ENCODE results near the gene PADI2.
"Not testable (repeated sequence)": the region's sequence is repeated elsewhere in the genome, so short reads cannot be mapped to it uniquely, and the experiment has no call there.

The PADI2 gene

DNA sequence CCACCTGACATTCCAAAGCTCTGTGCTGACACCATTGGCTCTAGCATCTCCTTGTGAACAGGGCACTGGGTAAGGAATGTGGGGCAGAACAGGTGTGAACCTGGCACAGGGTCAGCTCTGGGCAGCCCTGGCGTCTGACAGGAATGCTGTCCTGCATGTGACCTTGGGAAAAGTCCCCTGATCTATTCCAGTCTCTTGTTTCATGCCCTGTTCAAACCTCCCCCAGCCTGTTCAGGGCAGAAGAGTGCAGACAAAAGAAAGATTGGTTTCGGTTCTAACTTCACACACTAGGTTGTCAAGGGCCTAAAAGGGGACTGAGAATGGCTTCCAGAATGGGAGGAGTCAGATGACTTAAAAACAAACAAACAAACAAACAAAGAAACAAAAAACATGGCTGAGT is 37.8 kb downstream of the PADI2 start:
- DNase-seq (ENCODE audit: low spot score), result no peak

DNA sequence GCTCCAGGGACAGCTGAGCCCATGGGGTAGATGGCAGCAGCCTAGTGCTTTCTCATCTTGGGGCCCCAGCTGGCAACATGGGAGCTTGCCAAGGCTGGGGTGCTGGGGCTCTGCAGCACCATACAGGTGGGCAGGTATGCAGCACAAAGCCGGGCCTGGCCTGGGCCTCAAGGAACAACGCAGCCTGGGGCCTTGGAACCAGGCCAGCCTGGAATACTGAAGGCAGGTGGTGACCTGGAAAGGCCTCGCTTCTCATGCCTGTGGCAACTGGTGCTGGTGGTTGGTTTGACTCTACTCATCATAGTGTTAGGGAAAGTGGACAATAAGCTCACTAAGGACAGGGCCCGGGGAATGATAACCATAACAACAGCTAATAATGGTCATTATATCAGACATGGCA is 38.4 kb downstream of the PADI2 start:
- no peak for DNase-seq (ENCODE audit: low spot score)

DNA sequence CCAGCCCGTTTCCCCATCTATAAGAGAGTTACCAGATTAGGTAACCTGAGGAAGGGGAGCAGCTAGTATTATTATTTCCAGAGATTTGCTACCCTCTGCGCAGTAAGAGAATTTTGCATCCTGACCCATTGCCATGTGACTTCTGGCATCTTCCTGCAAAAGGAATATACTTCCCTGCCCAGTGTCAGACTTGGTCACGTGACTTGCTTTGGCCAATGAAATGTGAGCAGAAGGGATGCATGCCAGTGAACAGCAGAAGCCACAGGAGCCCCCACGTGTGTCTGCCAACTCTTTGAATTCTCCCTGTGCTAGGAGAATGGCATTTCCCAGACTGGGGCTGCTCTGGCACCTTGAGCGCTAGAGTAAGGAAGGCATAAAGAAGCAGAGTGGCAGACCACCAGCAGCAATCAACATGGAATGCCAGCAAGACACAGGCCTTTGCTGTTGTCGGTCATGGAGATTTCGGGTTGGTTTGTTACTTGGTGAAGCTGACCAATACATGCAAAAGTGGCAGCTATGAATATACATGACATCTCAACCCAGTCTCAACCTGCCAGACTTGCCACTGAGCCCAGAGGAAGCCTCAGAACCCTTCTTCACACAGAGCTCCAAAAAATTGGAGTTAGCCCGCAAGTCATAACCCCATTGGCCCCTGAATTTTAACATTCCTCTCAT is 39.0 kb downstream of the PADI2 start:
- DNase-seq (ENCODE audit: low spot score), result no peak

DNA sequence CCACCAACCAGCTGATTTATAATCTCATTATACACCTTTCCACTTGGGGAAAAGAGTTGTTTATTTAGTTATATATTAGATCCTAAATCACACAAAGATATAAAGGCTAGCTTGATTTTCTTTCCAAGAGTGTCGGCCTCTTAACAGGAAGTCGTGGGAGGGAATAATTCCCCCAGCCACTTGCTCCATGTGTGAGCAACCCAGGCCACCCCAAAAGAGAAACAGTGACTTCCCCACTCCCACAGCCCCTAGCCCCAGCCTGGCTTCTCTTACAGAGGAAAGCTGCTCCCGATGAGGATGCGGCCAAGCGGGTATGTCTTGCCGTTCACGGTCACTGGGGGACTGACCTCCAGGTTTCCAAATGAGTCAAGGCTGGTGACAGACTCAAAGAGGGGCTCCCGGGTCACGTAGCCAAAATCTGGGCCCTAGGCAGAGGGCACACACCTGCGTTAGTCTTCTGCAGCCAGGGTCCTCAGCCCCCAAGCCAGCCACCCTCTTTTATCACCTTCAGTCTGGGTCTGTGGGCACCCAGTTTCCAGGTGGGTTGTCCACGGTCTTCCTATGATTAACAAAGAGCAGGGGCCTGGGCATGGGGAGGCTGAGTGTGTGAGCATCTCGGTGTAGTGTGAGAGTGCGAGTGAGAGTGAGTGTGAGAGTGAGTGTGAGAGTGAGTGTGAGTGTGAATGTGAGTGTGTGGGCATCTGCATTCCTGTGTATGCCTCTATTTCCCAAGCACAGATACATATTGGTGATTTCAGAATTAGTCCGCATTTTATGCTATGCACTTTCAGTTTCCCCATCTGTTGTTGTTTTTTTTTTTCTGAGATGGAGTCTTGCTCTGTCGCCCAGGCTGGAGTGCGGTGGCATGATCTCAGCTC is 40.0 kb downstream of the PADI2 start:
- no peak for DNase-seq (ENCODE audit: low spot score)

DNA sequence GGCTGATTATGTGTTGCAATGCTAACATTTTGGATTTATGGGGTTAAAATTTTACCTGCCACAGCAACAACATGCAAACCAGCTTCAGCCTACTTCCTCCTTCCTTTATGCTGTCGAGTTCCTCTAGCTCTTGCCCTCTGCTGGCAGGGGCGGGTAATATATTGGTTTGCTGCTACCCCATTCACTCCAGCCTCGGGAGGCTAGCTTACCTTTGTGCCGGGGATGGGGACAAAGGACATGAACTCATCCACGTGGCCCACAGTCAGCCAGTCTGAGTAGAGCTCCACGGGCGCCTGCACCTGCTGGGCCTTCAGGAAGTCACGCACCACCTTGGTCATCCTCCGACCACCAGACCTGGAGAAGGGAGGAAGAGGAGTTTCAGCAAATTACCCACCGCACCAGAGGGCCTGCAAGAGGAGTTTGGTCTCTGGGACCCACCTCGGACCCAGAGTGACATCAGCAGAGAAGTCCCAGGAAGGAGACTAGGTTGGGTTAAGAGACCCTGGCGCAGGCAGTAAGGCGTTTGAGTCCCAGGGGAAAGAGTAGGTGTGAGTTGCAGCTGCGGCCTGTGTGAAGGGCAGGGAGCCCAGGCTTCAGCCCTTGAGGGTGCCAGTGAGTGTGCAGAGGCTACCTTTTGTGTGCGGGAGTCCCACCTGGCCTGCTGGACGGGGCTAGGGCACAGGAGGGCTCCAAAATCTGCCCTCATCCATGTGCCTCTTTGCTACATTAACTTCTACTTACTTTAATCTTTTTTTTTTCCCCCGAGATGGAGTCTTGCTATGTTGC is 43.6 kb downstream of the PADI2 start:
- no peak for DNase-seq (ENCODE audit: low spot score)

DNA sequence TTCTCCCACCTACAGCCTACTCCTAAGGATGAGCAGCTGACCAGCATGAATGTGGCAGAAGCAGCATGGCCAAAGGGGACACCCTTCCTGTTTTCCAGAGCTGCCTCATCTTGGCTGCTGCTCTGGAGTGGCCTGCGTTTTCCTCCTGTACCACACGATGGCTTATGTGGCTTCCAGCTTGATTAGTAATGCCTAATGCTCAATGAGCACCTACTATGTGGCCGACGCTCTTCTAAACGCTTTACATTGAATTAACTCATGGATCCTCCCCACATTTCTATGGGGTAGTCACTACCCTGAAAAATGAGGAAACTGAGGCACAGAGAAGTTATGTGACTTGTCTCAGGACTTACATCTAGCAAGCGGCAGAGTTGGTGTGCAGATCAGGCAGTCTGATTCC is 47.5 kb downstream of the PADI2 start:
- DNase-seq (ENCODE audit: low spot score), result no peak

DNA sequence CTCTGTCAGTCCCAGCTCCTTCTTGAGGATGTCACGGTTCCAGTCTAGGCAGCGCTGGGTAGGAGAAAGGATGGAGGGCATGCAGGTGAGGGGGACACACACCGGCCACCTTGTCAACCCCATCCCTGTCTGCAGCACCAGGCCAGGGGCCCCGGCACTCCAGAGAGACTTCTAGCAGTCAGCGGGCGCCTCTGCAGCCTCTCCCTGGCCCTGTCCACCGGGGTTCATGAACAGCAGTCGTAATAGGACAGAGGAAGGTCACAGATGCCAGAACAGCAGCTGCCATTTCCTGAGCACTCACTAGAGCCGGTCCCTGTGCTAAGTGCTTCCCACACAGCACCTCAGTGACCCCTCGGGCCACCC is 49.1 kb downstream of the PADI2 start:
- no peak for DNase-seq (ENCODE audit: low spot score)

DNA sequence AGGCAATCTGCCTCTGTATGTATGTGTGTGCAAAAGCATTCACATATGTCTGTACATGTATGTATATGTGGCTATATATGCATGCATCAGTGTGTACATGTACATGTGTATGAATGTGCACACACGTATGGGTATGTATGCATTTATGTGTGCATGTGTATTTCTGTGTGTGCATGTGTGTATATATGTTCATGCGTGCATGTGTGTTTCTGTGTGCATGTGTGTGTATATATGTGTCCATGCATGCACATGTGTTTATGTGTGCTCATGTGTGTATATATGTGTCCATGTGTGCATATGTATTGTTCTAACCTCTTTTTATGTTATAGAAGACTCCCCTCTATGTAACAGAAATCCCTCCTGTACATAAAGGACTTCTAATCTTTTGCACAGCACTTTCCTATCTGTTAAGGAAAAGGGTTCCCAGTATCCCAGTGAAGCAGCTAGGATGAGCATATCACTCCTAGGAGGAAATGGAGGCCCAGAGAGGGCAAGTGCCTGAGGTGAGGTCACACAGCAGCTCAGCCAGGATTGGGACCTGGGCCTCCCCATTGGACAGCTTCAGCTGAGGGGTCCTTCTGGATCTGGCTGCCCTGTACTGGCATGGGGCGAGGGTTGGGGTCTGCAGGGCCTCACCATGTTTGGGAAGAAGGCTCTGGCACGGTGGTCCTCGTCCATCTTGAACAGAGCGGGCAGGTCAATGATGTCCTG is 49.6 kb downstream of the PADI2 start:
- no peak for DNase-seq (ENCODE audit: low spot score)

DNA sequence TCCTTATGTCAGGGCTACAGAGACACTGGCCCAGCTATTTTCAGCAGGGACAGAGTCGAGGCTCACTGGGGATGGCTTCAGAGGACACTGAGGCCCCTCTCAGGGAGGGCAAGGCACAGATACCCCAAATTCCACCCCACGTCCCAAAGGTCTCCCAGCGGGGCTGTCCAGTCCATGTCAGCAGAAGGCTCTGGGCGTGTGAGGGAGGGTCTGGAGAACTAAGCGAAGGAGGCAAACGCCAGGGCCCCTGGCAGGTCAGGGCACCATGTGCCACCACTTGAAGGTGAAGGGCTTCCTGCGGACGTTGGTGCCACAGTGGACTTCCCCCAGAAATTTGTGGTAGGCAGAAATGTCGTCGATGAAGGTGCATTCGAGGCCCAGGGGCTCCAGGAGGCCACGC is 50.5 kb downstream of the PADI2 start:
- no peak for DNase-seq (ENCODE audit: low spot score)

DNA sequence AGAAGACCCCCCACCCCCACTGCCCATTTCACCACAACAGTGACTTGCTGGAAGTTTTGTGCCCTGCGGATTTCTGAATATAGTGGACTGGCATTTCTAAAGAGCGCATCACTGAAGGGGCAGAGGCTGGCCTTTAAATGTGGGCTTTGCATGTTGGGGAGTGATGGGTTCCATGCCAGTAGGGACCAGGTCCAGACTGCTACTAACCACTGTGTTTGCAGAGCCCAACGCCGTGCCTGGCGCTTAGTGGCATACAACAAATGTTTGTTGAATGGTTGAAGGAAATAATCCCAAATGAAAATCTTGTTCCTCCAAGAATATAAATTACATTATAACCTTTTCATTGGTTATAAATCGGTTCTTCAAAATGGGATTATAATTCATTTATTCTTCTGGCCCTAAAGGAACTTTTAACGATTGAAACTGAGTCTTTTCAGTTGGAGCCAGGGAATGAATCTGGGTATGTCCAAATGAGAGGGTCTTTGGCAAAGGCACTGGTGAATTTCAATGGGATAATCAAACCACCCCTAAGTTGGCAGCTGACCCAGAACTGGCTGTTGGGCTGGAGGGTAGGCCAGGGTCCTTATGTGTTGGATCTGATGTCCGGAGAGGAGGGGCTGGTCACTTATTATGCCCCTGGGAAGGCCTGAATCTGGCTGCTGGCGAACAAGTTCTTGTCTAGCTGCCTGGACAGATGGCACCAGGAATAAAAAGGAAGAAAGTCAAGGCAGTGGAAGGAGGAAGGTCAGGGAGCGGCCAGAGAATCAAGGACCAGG is 51.6 kb downstream of the PADI2 start:
- no peak for DNase-seq (ENCODE audit: low spot score)

DNA sequence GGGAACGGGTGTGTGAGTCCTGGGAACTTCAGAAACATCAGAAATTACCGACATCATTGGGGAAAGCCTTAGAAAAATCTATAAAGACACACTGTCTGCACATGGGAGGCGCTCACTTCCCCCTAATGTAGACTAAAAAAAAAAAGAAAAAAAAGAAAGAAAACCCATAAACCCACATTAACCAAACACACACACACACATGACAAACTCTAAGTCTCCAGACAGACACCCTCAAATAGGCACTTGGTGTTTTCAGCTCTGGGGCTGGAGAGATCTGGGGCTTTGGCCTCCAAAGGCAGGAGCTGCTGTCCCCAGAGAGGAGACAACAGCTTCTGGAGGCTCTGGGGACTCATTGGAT is 52.2 kb downstream of the PADI2 start:
- no peak for DNase-seq (ENCODE audit: low spot score)

DNA sequence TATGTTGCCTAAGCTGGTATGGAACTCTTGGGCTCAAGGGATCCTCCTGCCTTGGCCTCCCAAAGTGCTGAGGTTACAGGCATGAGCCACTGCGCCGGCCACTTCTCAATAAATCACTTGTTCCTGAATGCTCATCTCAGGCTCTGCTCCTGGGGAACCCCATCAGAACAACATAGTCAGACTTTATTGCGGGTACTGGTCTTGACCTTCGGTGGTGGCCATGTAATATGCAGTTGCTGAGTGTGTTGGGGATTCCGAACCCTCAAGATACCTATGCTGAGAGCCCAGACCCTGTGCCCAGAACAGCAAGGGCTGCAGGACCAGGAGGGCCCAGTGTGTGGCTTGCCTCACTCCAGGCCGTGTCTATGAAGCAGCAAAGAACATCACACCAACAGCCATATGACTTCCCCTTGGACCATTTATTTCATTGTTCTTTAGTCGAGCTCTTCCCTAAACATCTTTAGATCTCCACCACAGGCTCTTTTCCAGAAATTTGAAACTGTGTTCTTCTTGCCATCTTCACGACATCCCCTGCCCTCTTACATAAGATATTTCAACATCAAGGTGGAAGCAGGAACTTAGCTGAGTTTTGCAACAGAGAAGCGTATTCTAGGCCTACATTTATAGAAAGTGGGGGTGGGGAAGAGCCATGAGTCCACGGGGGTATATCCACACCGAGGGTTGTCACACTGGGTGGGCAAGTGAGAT is 52.7 kb downstream of the PADI2 start:
- no peak for DNase-seq (ENCODE audit: low spot score)

DNA sequence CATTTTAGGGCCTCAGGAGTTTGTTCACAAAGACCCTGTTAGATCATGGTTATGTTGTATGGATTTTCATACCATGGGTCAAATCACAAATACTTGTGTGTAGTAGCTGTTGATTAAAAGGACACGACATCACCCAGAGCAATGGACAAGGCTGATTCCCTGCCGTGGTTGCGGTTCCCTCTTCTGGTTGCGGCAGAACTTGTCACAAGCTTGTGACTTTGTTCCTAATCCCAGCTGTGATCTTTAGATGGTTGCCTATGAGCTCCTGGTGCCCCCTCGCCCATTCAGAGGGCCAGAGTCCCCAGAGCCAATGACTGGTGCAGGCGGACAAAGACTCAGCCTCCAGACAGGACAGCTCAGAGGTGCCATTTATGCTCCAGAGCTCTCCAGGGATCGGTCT is 53.6 kb downstream of the PADI2 start:
- no peak for DNase-seq (ENCODE audit: low spot score)

DNA sequence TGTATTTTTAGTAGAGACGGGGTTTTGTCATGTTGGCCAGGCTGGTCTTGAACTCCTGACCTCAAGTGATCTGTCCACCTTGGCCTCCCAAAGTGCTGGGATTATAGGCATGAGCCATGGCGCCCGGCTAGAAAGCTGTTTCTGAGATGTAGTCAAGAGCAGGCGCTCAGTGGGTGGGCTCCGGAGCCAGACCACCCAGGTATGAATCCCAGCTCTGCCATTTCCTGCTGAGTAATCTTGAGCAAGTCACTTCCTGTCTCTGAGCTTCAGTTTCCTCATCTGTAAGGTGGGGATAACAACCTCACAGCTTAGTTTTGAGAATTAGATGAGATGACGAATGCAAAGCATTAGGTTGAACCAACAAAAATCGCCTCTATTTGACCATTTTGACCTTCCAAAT is 56.5 kb downstream of the PADI2 start:
- not testable (repeated sequence) for DNase-seq (ENCODE audit: low spot score)

DNA sequence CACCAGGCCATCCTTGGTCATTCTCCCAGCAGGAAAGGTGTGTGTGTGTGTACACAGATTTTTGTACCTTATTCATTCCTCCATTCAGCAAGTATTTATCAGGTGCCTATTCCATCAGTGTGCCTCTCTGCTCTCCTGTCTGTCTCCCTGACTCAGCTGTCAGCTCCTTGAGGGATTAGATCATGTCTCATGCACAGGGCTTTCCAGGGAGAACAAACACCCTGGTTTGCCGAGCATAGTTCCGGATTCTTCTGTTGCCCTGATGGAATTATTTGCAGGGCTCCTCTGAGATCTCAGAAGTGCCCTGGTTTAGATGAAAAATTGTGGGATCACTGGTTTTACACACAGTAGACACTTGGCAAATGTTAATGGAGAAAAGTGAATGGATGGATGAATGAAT is 57.4 kb downstream of the PADI2 start:
- no peak for DNase-seq (ENCODE audit: low spot score)

DNA sequence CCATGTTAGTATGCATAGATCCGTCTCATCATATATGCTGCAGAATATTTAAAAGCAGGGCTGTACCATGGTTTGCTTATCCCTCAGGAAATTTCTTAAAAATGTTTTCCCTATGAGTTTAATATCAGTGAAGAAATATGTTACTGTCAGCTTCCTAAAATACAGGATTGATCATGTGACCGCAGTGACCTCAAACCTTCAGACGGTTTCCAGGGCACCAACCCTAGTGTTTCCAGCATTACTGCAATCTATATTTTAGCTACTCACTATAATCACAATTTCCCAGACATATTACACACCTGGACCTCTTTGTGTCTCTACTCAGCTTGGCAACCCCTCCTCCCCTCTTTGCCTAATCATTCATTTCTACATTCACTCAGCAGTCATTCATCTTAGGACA is 57.8 kb downstream of the PADI2 start:
- DNase-seq (ENCODE audit: low spot score), result no peak

DNA sequence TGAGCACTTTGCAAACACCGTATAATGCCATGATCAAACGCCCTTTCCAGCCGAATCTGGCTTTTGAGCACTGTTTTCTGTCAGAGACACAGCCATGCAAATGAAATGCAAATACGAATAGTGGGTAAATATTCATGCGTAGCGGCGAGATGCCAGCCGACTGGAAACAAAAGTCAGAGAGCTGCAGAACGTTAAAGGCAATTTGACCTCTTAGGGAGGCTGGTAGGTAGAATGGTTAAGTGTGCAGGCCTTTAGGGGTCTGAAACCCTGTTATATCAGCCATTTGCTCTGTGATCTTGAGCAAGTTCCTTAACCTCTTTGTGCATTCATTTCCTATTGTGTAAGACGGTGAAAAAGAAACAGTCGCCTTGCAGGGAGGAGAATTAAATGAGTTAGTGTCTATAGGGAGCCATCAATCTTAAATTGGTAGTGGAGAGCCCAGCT is 58.9 kb downstream of the PADI2 start:
- no peak for DNase-seq (ENCODE audit: low spot score)

DNA sequence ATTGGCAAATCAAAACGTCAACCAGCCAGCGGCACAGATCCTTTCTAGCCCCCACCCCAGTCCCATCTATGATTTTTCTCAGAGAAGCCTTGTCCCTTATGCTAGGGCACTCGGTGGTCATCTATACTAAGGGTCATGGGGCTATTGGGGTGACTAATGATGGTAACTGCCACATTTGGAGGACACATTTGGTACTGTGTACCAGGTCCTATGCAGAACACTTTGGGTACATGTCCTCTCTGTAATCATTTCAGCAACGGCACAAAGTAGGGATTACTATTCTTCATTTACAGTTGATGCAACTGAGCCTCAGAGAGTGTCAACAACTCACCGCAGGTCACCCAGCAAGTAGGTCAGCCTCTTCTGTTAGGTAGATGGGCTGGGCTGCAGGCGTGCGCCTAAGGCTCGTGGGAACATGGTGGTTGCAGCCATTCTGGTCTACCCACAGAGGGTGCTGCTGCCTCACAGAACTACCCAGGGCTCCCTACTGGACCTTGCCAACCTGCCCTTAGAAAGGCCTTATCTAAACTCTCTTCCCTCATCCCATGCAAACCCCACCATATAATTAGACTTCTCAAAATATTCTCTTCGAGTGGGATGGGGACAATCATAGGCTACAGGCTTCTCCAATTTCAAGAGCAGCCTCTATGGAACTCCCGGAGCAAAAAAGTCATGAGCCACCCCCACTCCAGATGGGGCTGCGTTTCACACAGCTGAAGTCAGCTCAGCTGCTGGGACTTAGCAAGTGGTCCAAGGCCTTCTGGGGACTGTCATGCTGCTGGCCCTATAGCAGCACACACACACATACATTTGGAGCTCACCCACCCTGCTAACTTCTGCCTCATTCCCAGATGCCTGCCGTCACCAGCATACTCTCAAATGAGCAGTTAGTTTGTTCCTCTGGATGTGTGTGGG is 59.6 kb downstream of the PADI2 start:
- peak; percentile 57 for DNase-seq (ENCODE audit: low spot score)

DNA sequence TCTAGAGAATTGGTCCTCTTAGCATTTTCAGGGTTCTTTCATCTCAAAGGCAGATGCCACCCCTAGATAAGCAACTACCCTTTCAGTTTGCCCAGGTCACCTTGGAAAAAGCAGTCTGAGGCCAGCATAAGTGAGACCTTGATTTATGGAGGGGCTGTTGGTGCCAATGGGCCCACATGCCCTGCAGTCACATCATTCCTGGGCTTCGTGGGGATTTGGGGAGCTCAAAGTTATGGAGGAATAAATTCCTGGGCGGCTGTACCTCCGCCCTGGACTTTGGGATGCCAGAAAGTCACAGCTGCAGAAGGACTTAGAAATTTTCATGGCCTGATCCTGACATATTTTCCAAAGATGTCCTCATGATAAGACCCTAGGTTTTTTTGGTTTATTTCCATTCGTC is 62.7 kb downstream of the PADI2 start:
- DNase-seq (ENCODE audit: low spot score), result no peak

DNA sequence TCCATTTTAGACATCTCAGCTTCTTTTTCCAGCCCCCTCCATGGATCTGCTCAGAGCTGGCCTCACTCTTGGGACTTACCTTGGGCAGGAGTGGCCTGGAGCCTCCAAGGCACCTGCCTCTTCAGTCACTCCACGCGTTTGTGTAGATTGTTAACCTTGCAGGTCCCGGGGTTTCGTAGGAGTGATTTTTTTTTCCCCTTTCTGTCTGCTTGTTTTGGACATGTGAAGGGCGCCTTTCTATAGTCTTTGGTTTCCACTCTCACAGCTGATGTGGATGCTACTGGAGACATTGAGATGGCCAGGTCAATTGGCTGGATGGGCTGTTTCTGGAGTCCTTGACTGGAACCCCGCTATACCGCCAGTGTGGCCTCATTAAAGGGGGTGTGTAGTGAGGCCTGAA is 63.5 kb downstream of the PADI2 start:
- no peak for DNase-seq (ENCODE audit: low spot score)

Data from COLO829 (cell line).